Measurements from ENCODE around the gene CDK6.

GRCh38 chr7:92621026-92621540 is 215.3 kb downstream of the CDK6 start:
- TF ChIP-seq CTCF (IDR thresholded peaks at IDR 0.05; ENCODE audit: low read depth, low read length, missing input control) (peak; percentile 89), TAF1 (conservative IDR thresholded peaks at IDR 0.05) (no peak), ATF3 (IDR thresholded peaks at IDR 0.05) (no peak), RXRA (IDR thresholded peaks at IDR 0.05) (no peak), GABPA (IDR thresholded peaks at IDR 0.05 in 1 of 2, conservative IDR thresholded peaks at IDR 0.05 in 1 of 2) (no peak), YY1 (IDR thresholded peaks at IDR 0.05) (no peak), SP1 (IDR thresholded peaks at IDR 0.05) (no peak)

Data from liver (tissue), 3 donors.